ENCODE results near the gene NAGS. TPM values are rescaled to one million over a fixed set of nuclear protein-coding genes. Genes with fewer than 3 reads are reported as not detected.
A peak's percentile ranks its signal among the peaks of the same experiment; 100 is the strongest.

Gene NAGS
- total and polyA plus RNA-seq, 10 of the 15 experiments (the other 5 are each of a cell fraction or from before 2014, with no cell fraction given): 0.11 to 1.6 (median 0.64) TPM; not detected in 1

DNA sequence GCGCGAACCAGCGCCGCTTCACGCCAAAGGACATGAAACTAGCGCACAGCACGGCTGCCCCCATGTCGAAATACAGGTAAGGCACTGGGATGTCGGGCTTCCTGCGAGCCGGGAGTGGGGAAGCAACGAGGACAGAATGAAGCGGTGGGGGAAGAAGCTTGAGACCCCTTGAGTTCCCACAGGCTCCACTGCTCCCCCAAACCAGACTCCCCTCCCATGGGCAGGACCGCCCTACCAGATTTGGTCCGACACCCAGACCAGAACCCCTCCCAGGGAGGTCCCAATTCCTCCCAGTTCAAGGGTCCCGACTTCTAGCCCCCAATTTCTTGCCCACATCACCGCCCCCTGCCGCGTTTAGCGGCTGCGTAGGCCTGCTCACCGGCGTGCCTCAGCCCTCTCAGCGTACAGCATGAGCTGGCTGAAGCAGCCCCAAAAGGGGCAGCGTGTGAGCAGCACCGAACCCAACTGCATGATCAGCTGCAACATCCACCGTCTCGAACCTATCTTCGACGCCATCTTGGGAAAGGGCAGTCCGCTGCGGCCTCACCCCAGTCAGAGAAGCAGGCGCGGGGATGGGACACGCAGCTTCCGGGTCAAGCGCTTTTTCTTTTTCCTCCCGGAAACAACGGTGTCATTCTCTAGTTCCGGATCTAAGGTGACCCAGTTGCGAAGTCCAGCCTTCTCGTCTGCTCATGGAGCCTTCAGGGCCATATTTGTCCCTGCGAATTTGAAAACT, 10.2 kb downstream of the NAGS start, which contains the start of gene TMEM101 (continued):
- TF ChIP-seq, protein P1, sequence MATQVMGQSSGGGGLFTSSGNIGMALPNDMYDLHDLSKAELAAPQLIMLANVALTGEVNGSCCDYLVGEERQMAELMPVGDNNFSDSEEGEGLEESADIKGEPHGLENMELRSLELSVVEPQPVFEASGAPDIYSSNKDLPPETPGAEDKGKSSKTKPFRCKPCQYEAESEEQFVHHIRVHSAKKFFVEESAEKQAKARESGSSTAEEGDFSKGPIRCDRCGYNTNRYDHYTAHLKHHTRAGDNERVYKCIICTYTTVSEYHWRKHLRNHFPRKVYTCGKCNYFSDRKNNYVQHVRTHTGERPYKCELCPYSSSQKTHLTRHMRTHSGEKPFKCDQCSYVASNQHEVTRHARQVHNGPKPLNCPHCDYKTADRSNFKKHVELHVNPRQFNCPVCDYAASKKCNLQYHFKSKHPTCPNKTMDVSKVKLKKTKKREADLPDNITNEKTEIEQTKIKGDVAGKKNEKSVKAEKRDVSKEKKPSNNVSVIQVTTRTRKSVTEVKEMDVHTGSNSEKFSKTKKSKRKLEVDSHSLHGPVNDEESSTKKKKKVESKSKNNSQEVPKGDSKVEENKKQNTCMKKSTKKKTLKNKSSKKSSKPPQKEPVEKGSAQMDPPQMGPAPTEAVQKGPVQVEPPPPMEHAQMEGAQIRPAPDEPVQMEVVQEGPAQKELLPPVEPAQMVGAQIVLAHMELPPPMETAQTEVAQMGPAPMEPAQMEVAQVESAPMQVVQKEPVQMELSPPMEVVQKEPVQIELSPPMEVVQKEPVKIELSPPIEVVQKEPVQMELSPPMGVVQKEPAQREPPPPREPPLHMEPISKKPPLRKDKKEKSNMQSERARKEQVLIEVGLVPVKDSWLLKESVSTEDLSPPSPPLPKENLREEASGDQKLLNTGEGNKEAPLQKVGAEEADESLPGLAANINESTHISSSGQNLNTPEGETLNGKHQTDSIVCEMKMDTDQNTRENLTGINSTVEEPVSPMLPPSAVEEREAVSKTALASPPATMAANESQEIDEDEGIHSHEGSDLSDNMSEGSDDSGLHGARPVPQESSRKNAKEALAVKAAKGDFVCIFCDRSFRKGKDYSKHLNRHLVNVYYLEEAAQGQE (IDR thresholded peaks at IDR 0.05; ENCODE audit: low read depth, low read length): 0 out of 2 replicates have a peak, but pooled peaks have one; percentile 18
- TF ChIP-seq NR2C1 (IDR thresholded peaks at IDR 0.05) (peak; percentile 99), RCOR1 (conservative IDR thresholded peaks at IDR 0.05; ENCODE audit: low read depth, low read length) (no peak), POLR2AphosphoS5 (IDR thresholded peaks at IDR 0.05; ENCODE audit: low read length) (peak; percentile 79), NBN (IDR thresholded peaks at IDR 0.05) (peak; percentile 85), CEBPB (IDR thresholded peaks at IDR 0.05; ENCODE audit: borderline replicate concordance in 1 of 2, low read depth in 2 of 2, low read length in 2 of 2) (no peak), EGR1 (IDR thresholded peaks at IDR 0.05; ENCODE audit: borderline replicate concordance in 1 of 2, low read depth in 2 of 2, low read length in 2 of 2) (peak; percentile 44 to 55; a peak in 2 of 3 replicates), TARDBP (IDR thresholded peaks at IDR 0.05; ENCODE audit: borderline replicate concordance) (peak; percentile 96), CHD1 (IDR thresholded peaks at IDR 0.05; ENCODE audit: low read depth, low read length) (no peak), ZNF207 (IDR thresholded peaks at IDR 0.05; ENCODE audit: borderline replicate concordance) (peak; percentile 88), SUZ12 (IDR thresholded peaks at IDR 0.05; ENCODE audit: unreplicated experiment) (no peak), NFXL1 (IDR thresholded peaks at IDR 0.05; ENCODE audit: borderline replicate concordance) (no peak), RFX5 (IDR thresholded peaks at IDR 0.05; ENCODE audit: low read depth, low read length) (peak; percentile 68; the same call in 1 of the 2 replicates), HCFC1 (IDR thresholded peaks at IDR 0.05; ENCODE audit: low read length) (peak; percentile 99), NFYB (IDR thresholded peaks at IDR 0.05; ENCODE audit: insufficient read depth, low read depth, low read length) (no peak), TBL1XR1 (IDR thresholded peaks at IDR 0.05; ENCODE audit: low read depth, low read length) (peak; percentile 94; the same call in 1 of the 2 replicates)
- TF ChIP-seq, protein P2, sequence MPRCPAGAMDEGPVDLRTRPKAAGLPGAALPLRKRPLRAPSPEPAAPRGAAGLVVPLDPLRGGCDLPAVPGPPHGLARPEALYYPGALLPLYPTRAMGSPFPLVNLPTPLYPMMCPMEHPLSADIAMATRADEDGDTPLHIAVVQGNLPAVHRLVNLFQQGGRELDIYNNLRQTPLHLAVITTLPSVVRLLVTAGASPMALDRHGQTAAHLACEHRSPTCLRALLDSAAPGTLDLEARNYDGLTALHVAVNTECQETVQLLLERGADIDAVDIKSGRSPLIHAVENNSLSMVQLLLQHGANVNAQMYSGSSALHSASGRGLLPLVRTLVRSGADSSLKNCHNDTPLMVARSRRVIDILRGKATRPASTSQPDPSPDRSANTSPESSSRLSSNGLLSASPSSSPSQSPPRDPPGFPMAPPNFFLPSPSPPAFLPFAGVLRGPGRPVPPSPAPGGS (IDR thresholded peaks at IDR 0.05; ENCODE audit: borderline replicate concordance, insufficient read depth, low read depth, low read length, poor library complexity, severe bottlenecking): peak; percentile 20
- TF ChIP-seq, protein P3, sequence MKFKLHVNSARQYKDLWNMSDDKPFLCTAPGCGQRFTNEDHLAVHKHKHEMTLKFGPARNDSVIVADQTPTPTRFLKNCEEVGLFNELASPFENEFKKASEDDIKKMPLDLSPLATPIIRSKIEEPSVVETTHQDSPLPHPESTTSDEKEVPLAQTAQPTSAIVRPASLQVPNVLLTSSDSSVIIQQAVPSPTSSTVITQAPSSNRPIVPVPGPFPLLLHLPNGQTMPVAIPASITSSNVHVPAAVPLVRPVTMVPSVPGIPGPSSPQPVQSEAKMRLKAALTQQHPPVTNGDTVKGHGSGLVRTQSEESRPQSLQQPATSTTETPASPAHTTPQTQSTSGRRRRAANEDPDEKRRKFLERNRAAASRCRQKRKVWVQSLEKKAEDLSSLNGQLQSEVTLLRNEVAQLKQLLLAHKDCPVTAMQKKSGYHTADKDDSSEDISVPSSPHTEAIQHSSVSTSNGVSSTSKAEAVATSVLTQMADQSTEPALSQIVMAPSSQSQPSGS (IDR thresholded peaks at IDR 0.05; ENCODE audit: low read length): no peak
- TF ChIP-seq, protein P4, sequence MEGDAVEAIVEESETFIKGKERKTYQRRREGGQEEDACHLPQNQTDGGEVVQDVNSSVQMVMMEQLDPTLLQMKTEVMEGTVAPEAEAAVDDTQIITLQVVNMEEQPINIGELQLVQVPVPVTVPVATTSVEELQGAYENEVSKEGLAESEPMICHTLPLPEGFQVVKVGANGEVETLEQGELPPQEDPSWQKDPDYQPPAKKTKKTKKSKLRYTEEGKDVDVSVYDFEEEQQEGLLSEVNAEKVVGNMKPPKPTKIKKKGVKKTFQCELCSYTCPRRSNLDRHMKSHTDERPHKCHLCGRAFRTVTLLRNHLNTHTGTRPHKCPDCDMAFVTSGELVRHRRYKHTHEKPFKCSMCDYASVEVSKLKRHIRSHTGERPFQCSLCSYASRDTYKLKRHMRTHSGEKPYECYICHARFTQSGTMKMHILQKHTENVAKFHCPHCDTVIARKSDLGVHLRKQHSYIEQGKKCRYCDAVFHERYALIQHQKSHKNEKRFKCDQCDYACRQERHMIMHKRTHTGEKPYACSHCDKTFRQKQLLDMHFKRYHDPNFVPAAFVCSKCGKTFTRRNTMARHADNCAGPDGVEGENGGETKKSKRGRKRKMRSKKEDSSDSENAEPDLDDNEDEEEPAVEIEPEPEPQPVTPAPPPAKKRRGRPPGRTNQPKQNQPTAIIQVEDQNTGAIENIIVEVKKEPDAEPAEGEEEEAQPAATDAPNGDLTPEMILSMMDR (IDR thresholded peaks at IDR 0.05 in 2 of 3, conservative IDR thresholded peaks at IDR 0.05 in 1 of 3; ENCODE audit: control insufficient read depth in 2 of 3, extremely low read depth in 1 of 3, insufficient read depth in 1 of 3, low read depth in 3 of 3, low read length in 3 of 3): no peak
- TF ChIP-seq, protein P5, sequence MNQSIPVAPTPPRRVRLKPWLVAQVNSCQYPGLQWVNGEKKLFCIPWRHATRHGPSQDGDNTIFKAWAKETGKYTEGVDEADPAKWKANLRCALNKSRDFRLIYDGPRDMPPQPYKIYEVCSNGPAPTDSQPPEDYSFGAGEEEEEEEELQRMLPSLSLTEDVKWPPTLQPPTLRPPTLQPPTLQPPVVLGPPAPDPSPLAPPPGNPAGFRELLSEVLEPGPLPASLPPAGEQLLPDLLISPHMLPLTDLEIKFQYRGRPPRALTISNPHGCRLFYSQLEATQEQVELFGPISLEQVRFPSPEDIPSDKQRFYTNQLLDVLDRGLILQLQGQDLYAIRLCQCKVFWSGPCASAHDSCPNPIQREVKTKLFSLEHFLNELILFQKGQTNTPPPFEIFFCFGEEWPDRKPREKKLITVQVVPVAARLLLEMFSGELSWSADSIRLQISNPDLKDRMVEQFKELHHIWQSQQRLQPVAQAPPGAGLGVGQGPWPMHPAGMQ (IDR thresholded peaks at IDR 0.05; ENCODE audit: borderline replicate concordance): no peak

Measured in GM12878 (cell line).